Tibial nerve (tissue), 4 donors: ENCODE results near the gene COPG2.

Experiments used
- CTCF ChIP-seq, 5 experiments: fragments of 200-600 bp in 3 of 5; fragments of 450-650 bp in 2 of 5; sonication (generic) in 3 of 5; IDR thresholded peaks; one replicate each; pipeline ENCODE4 v1.5.1; 2016 to 2019; ENCODE audit warnings: antibody characterized with exemption in 5 of 5, mild to moderate bottlenecking in 3 of 5, moderate library complexity in 2 of 5
- EP300 ChIP-seq, 2 donors: sonication (generic); formaldehyde crosslinking; IDR thresholded peaks; one replicate each; pipeline ENCODE4 v1.6.1; 2017; ENCODE audit warnings: antibody characterized with exemption in 2 of 2, mild to moderate bottlenecking in 1 of 2

DNA sequence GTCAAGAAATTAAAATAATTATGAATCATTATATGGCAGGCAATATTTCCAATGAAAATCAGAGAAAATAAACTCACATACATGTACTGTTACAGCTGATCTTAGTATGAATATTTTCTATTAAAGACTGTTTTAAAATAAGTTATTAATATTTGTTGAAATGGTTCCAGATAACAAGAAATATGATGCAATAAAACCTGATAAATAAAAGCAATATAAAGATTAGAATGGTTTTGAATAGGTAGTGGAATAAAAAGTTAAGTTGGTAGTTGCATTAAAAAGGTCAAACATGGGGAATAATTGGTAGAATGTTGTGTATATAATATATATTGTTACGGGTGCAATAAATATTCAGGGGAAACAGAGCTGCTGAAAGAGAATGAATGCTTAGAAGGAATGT, 124.2 kb downstream of the COPG2 start:
- no peak for TF ChIP-seq CTCF (IDR thresholded peaks at IDR 0.05)
- no peak for TF ChIP-seq EP300 (IDR thresholded peaks at IDR 0.05)
